GM21737 (cell line): ENCODE results near the gene SUGP2.

Experiments used
- ATAC-seq: cut with Tn5 transposase; IDR thresholded peaks from one replicate; pipeline ENCODE4 v1.9.1; 2021; ENCODE audit warnings: mild to moderate bottlenecking, moderate library complexity; ENCODE audit not compliant: unreplicated experiment

The SUGP2 gene

DNA sequence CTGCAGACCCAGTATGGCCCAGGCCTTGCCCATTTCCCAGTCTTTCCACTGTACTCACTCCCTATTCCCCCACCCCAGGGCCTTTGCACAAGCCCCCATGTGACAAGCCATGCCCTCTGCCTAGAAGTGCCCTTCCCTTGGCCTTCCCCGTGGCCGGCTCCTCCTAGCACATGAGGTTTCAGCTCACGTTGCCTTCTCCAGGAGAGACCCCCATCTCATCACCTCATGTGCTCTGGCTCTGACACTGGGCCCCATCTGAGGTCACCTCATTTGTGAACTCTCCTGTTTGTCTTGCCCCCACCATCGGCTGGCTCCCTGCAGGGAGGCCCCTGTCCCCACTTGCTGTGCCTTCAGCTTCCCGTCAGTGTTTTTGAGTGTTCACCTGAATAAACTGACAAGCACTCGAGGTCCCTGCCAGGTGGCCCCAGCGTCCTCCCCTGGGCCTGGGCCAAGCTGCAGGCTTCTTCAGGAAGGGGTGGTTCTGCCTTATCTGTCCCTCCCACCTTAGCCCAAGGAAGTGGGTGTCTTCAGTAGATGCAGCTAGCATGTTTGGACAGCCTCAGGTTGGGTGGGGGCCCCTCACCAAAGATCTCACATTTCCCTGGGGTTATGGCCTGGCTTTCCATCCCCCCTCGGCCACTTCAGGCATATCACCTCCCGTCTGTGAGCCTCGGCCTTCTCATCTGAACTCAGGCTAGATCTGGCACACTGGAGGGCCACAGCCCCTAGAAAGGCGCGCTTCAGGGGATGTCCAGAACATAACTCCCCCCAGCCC is 26.7 kb upstream of the SUGP2 start:
- ATAC-seq = no peak

DNA sequence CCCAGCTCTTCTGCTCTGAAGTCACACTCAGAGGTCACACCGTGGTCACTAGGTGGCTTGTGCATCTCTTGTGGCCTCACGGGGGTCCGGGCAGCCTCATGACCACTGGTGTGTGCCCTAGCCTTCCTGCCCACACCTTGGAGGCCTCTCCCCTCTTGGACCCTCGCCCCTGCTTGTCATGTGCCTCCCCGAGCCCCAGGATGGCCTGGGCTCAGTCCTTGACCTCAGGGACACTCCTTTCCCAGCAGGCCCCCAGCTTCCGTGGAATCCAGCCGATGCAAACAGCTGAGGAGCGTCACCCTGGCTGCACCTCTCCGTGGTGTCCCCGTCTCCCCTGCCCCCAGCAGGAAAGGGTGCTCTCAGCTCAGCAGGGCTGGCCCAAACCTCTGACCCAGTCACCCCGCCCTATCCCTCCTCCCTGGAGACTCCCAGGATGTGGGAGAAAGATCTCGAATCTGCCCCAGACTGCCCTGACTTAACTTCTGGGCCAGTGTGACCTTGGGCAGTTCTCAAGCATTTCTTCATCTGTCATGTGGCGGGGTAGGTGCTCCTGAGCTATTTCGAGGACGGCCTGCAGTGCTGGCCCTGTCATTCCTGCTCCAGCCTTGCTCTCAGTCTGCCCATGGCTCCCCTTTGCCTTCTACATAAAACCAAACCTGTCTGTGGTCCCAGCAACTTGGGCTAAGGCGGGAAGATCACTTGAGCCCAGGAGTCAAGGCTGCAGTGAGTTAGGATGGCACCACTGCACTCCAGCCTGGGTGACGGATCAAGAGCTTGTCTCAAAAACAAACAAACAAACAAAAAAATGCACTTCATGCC is 25.9 kb upstream of the SUGP2 start:
- no peak for ATAC-seq

GRCh38 chr19:19057720-19058119 is 24.4 kb upstream of the SUGP2 start:
- ATAC-seq = no peak

GRCh38 chr19:19057317-19057716 is 24.0 kb upstream of the SUGP2 start:
- no peak for ATAC-seq

DNA sequence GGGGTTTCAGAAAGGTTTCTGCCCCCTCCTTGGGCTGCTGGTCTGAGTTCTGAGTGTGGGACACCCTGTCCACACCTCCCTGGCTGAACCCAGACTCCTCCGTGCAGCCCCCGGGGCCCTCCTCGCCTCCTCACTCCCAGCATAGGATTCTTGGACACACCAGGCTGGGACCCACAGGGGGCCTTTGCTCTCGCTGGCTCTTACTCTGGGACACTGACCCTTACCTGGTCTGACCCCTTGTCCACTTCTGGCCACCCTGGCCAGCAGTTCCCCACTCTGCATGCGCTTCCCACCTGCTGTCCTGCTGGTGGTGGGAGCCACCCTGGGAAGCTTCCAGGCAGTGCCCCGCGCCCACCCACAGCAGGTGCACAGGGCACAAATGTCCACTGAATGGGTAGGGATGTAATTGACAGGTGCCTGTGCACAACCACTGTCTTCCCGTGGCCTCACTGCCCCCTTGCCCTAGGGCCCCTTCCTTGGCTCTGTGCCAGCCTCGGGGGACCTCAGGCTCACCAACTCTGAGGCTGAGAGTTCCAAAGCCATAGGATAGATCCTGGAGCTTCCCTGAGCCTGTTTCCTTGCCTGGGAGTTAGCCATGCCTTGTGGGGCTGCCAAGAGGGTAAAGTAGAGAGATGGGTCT is 23.4 kb upstream of the SUGP2 start:
- no peak for ATAC-seq

DNA sequence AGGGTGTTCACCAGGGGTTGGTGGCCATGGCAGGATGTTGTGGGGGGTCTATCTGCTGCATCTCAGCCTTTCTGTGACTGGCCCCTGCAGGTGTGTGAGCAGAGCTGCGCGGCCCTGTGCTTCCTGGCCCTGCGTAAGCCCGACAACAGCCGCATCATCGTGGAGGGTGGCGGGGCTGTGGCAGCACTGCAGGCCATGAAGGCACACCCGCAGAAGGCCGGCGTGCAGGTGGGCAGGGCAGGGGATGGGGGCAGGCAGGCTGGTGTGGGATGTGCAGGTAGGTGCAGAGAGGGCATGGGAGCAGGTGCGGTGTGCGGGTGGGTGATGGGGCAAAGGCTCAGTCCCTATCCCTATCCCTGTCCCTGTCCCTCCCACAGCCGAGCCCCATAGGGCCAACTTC is 22.4 kb upstream of the SUGP2 start:
- no peak for ATAC-seq

DNA sequence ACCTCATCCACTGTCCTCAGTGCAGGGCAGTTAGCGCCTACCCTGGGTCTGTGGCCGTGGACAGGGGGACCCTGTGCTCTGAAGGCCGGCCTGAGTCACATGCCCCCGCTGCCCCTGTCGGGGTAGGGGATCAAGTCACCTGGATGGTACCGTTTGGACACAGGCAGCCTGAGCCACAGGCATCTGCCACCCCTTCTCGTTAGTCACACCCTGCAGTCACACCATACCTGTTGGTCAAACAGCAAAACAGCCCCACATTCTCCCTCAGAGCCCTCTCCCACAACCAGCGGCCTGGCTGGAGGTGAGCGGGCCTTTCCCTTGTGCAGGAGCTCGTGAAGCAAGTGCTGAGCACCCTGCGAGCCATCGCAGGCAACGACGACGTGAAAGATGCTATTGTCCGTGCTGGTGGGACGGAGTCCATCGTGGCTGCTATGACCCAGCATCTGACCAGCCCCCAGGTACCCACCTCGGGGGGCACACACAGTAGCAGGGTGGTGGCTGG is 21.7 kb upstream of the SUGP2 start:
- ATAC-seq = no peak

DNA sequence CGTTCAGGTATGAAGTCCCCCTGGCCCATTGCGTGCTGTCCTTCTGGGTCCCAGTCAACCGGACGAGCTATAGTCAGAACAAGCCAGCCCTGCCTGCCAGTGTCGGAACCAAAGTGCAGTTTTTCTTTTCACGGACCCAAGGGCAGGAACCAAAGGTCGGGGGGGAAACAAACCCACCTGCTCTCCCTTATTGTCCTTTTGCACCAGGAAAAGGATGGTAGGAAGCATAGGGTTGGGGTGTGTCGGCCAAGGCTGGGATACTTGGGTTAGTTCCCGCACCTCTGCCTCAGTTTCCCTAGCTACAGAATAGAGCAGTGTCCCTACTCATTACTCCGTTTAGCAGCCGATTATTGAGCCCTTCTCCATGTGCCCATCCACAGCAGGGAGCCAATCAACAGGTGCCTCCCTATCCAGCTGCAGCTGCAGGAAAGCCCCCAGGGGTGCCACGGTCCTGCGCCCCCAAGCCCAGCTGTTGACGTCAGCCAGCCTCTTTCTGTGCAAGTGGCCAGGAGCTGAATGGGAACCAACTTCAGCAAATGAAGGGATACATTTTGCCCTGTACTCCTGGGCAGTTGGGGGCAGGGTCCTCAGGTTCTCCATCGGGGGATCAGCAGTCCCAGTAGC is 21.1 kb upstream of the SUGP2 start:
- ATAC-seq = no peak

GRCh38 chr19:19053508-19054314 is 20.4 kb upstream of the SUGP2 start:
- no peak for ATAC-seq

DNA sequence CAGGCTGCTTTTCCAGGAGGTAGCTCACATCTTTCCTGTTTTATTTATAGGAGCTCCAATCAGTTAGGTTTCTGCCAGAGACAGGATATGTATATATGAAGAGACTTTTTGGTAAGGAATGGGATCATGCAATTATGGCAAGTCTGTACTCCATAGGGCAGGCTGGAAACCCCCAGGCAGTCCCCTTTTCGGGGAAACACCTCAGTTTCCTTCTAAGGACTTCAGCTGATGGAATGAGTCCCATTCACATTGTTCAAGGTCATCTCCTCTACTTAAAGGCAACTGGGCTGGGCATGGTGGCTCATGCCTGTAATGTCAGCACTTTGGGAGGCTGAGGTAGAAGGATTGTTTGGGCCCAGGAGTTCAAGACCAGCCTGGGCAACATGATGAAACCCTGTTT is 19.6 kb upstream of the SUGP2 start:
- ATAC-seq = no peak

- no peak for ATAC-seq
These were observed 18.3 kb upstream of the SUGP2 start for GRCh38 chr19:19051478-19052213.

GRCh38 chr19:19050731-19051130 is 17.4 kb upstream of the SUGP2 start:
- no peak for ATAC-seq

GRCh38 chr19:19050104-19050503 is 16.8 kb upstream of the SUGP2 start:
- no peak for ATAC-seq

GRCh38 chr19:19049406-19049805 is 16.1 kb upstream of the SUGP2 start:
- ATAC-seq = no peak

GRCh38 chr19:19043881-19044280 is 10.6 kb upstream of the SUGP2 start:
- no peak for ATAC-seq

DNA sequence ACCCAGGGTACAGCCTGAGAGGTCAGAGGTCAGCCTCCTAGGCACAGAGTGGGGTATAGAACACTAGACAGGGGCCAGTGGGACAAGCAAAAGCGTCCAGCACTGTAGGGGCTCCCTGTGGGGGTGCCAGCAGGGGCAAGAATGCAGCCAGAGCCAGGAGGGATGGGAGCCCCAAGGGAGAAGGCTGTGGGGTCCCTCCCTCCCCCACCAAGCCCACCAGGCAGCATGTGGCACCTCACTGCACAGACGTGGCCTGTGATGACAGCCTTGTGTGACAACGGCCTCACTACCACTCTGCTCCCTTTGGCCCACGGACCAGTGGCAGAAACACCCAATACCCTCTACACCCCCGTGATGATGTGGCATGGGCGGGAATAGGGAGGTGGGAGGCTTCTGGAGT is 10.2 kb upstream of the SUGP2 start:
- no peak for ATAC-seq

DNA sequence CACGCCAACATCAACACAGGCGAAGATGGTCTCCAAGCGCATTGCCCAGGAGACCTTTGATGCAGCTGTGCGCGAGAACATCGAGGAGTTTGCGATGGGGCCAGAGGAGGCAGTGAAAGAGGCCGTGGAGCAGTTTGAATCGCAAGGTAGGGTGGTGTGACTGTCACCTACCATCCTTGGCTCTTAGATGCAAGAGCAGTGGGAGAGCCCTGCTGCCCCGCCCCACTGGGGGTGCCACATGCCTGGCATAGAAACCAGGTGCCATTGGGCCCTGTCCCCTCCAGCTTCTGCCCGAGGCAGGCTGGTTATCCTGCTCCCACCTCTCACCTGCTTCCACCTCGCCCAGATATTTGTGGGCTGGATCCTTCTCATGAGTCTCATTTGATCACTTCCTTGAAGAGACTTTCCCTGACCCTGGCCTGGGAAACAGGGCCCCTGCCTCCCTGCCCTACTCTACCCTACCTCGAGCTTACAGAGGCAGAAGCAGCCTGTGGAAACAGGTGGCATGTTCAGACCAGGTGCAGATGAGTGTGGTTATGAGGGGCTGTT is 9.5 kb upstream of the SUGP2 start:
- no peak for ATAC-seq

DNA sequence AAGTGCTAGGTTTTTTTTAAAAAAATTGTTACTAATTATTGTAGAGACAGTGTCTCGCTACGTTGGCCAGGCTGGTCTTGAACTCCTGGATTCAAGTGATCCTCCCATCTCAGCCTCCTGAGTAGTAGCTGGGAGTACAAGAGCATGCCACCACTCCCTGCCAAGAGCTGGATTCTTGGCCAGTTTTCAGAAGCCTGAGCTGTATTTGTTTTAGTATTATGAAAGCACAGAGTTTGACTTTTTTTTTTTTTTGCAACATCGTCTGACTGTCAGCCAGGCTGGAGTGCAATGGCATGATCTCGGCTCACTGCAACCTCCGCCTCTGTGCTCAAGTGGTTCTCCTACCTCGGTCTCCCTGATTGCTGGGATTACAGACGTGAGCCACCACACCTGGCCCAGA is 7.1 kb upstream of the SUGP2 start:
- no peak for ATAC-seq

DNA sequence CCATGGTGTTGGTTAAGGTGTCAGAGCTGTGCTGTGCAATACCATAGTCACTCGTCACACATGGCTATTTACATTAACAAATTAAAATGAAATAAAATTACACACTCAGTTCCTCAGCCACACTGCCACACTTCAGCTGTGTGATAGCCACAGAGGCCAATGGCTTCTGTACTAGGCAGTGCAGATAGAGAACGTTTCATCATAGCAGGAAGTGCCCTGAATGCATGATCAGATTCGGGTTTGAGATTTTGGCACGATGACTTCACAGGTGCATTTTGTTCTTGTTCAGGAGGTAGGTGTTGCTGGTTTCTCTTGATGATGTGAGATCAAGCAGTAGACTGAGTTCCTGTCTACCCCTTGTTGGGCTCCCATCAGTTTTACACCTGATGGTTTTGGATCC is 6.6 kb upstream of the SUGP2 start:
- no peak for ATAC-seq
